Lower lobe of right lung (tissue), 2 donors: ENCODE data around the gene NET1. TPM values are rescaled to one million over a fixed set of nuclear protein-coding genes. Genes with fewer than 3 reads are reported as not detected.
"Not testable (repeated sequence)": the region's sequence is repeated elsewhere in the genome, so short reads cannot be mapped to it uniquely, and the experiment has no call there.

ENCODE experiments used
- ATAC-seq, 2 donors: fragments of 200-7000 bp; cut with Tn5 transposase; one replicate each; pipeline ENCODE4 v1.9.1; 2020 to 2022; ENCODE audit warnings: mild to moderate bottlenecking in 2 of 2, moderate library complexity in 2 of 2
- DNase-seq: peaks from one replicate; pipeline ENCODE4 v3.0.0-alpha.2; 2020
- H3K27ac ChIP-seq: fragments of 200-600 bp; one replicate; pipeline ENCODE4 v1.8.0; 2022
- H3K27me3 ChIP-seq: fragments of 200-600 bp; one replicate; pipeline ENCODE4 v1.8.0; 2022; ENCODE audit warnings: low read depth
- H3K36me3 ChIP-seq: fragments of 200-600 bp; one replicate; pipeline ENCODE4 v1.8.0; 2022; ENCODE audit warnings: mild to moderate bottlenecking
- H3K4me1 ChIP-seq: fragments of 200-600 bp; one replicate; pipeline ENCODE4 v1.8.0; 2022
- H3K4me3 ChIP-seq: fragments of 200-600 bp; one replicate; pipeline ENCODE4 v1.8.0; 2022; ENCODE audit warnings: mild to moderate bottlenecking
- H3K9me3 ChIP-seq: fragments of 200-600 bp; one replicate; pipeline ENCODE4 v1.8.0; 2022
- CTCF ChIP-seq: fragments of 200-600 bp; IDR thresholded peaks from one replicate; pipeline ENCODE4 v1.8.0; 2022; ENCODE audit warnings: antibody characterized with exemption, mild to moderate bottlenecking
- intact Hi-C: fragments of 100-400 bp; cut with DNase I; formaldehyde crosslinking; loops from one replicate; pipeline ENCODE4 v1.11.0; 2022
- total RNA-seq: library from RNA; stranded (reverse); fragmentation: NEBNext Ultra II Directional; extraction: Animal tissue kit (Norgen Biotek cat#: 25700); gene quantifications from one replicate; pipeline ENCODE4 v1.2.1, GENCODE V29; 2021
- donor health status: DM: no; HTN: yes; CAD: no; lungs with severe emphysema.

The NET1 gene
- total RNA-seq, 1 donor from 2014 or later: 46.7 TPM

- H3K27ac ChIP-seq: no peak overlapping the region
These were observed 42.8 kb upstream of the NET1 start for GRCh38 chr10:5369362-5370158.

GRCh38 chr10:5370493-5371352, 41.6 kb upstream of the NET1 start:
- H3K27ac ChIP-seq: no peak overlapping the region
- no peak for TF ChIP-seq CTCF
- no peak for ATAC-seq
- DNase-seq: no peak
- H3K4me1 ChIP-seq: no peaks in the 10 kb centered on the region
- no peaks in the 10 kb centered on the region for H3K36me3 ChIP-seq
- intact Hi-C loops: no loop called here
- H3K9me3 ChIP-seq: no peaks in the 10 kb centered on the region
- no peak overlapping the region for H3K4me3 ChIP-seq
- no peaks in the 10 kb centered on the region for H3K27me3 ChIP-seq

More at GRCh38 chr10:5369362-5370158, 42.8 kb upstream of the NET1 start:
- no peak overlapping the region for H3K4me3 ChIP-seq
- DNase-seq (no peak), ATAC-seq (no peak)
- no peaks in the 10 kb centered on the region for H3K4me1 ChIP-seq
- H3K9me3 ChIP-seq: no peaks in the 10 kb centered on the region
- peaks cover under 1% of the 10 kb centered on the region for H3K27me3 ChIP-seq
- TF ChIP-seq CTCF: no peak
- H3K36me3 ChIP-seq: no peaks in the 10 kb centered on the region
- intact Hi-C loops: no loop called here

- DNase-seq: no peak
- Histone ChIP-seq H3K27me3 (no peaks in the 10 kb centered on the region), H3K4me3 (no peak overlapping the region), H3K4me1 (no peaks in the 10 kb centered on the region), H3K27ac (no peak overlapping the region), H3K9me3 (no peaks in the 10 kb centered on the region), H3K36me3 (no peaks in the 10 kb centered on the region)
- ATAC-seq: no peak
- no peak for TF ChIP-seq CTCF
- intact Hi-C loops: no loop called here
These were observed 39.0 kb upstream of the NET1 start for GRCh38 chr10:5373307-5373706.

- ATAC-seq (no peak), DNase-seq (no peak)
- Histone ChIP-seq H3K27ac (no peak overlapping the region), H3K36me3 (no peaks in the 10 kb centered on the region), H3K4me1 (no peaks in the 10 kb centered on the region), H3K9me3 (no peaks in the 10 kb centered on the region), H3K4me3 (no peak overlapping the region), H3K27me3 (no peaks in the 10 kb centered on the region)
- TF ChIP-seq CTCF: no peak
- intact Hi-C loops: no loop called here
These were observed 38.3 kb upstream of the NET1 start for GRCh38 chr10:5373891-5374611.

- no peaks in the 10 kb centered on the region for H3K9me3 ChIP-seq
- TF ChIP-seq CTCF: no peak
- no peak overlapping the region for H3K4me3 ChIP-seq
- H3K4me1 ChIP-seq: no peaks in the 10 kb centered on the region
- H3K27me3 ChIP-seq: no peaks in the 10 kb centered on the region
- no peaks in the 10 kb centered on the region for H3K36me3 ChIP-seq
- intact Hi-C loops: no loop called here
- no peak overlapping the region for H3K27ac ChIP-seq
- ATAC-seq (no peak), DNase-seq (no peak)
These were observed 35.9 kb upstream of the NET1 start for GRCh38 chr10:5376450-5376849.

- DNase-seq, H3K4me3 ChIP-seq, intact Hi-C loops, H3K9me3 ChIP-seq, H3K27me3 ChIP-seq, H3K4me1 ChIP-seq, ATAC-seq, H3K36me3 ChIP-seq, H3K27ac ChIP-seq: not testable (repeated sequence)
These were observed 33.2 kb upstream of the NET1 start for GRCh38 chr10:5379202-5379601.

- H3K4me3 ChIP-seq, DNase-seq, H3K27ac ChIP-seq, H3K4me1 ChIP-seq, intact Hi-C loops, H3K27me3 ChIP-seq, ATAC-seq, H3K9me3 ChIP-seq, H3K36me3 ChIP-seq: not testable (repeated sequence)
These were observed 32.0 kb upstream of the NET1 start for GRCh38 chr10:5380395-5380794.
